HCT116 (cell line): ENCODE data around the gene CAP1. TPM values are rescaled to one million over a fixed set of nuclear protein-coding genes. Genes with fewer than 3 reads are reported as not detected.
A peak's percentile ranks its signal among the peaks of the same experiment; 100 is the strongest.

Source experiments
- ATAC-seq: fragments of 200-7000 bp; cut with Tn5 transposase; 2 replicates; pipeline ENCODE4 v1.9.1; 2020; ENCODE audit warnings: mild to moderate bottlenecking, moderate library complexity
- BruUV-seq: library from RNA; stranded (reverse); fragments of 400-500 nt; replicated peaks from 2 replicates; lab custom pipeline; 2021; lab: Mats Ljungman, UMichigan
- CTCF ChIA-PET: fragments of 300-600 bp; sonication (Branson Sonifier 250); formaldehyde crosslinking; loops from one replicate; lab custom pipeline; 2021; ENCODE audit warnings: antibody characterized with exemption; lab: Charles Lee
- POLR2A ChIA-PET: fragments of 300-600, 350-600 bp; sonication (Branson Sonifier 250); formaldehyde crosslinking; loops from one replicate; lab custom pipeline; 2021; ENCODE audit warnings: antibody characterized with exemption; lab: Charles Lee
- RAD21 ChIA-PET, 2 experiments: fragments of 300-600 bp; sonication (Branson Sonifier 250); formaldehyde crosslinking; loops; one replicate each; lab custom pipeline; 2023; ENCODE audit warnings: low total read pairs in 2 of 2; ENCODE audit not compliant: uncharacterized antibody in 2 of 2, unreplicated experiment in 2 of 2, low non-redundant PET in 1 of 2; lab: Charles Lee
- DNase-seq: peaks from one replicate; pipeline ENCODE4 v3.0.0-alpha.2; 2010; ENCODE audit warnings: low read depth, low spot score
- H2AFZ ChIP-seq: fragments of 200-600 bp; shearing (Covaris generic), sonication (generic); 2 replicates; pipeline ENCODE4 v1.6.1; 2017; ENCODE audit warnings: low read depth, mixed run types, mixed read lengths, antibody characterized with exemption, low read length; ENCODE audit not compliant: poor library complexity, severe bottlenecking
- H3K27ac ChIP-seq: 2 replicates; pipeline ENCODE4 v1.5.1; 2012; ENCODE audit warnings: low read depth, low read length
- H3K27me3 ChIP-seq: fragments of 200-600 bp; sonication (generic); 2 replicates; pipeline ENCODE4 v1.6.1; 2016; ENCODE audit warnings: mixed run types, low read length, mixed read lengths; ENCODE audit not compliant: insufficient read depth
- H3K36me3 ChIP-seq, 2 experiments: fragments of 200-500 bp in 1 of 2; fragments of 200-600 bp in 1 of 2; sonication (Bioruptor generic) in 1 of 2; sonication (generic) in 1 of 2; 2 replicates each; pipeline versions ENCODE4 v1.5.1 to v1.6.1; 2014 to 2016; ENCODE audit warnings: low read length in 2 of 2, inconsistent platforms in 1 of 2, mixed read lengths in 1 of 2, mixed run types in 1 of 2; ENCODE audit not compliant: insufficient read depth in 2 of 2, control insufficient read depth in 1 of 2
- H3K4me1 ChIP-seq, 2 experiments: fragments of 200-600 bp in 1 of 2; sonication (generic) in 1 of 2; 2 replicates each; pipeline versions ENCODE4 v1.5.1 to v1.6.1; 2012 to 2017; ENCODE audit warnings: low read length in 2 of 2, inconsistent platforms in 1 of 2, mild to moderate bottlenecking in 1 of 2, mixed read lengths in 1 of 2, mixed run types in 1 of 2, moderate library complexity in 1 of 2; ENCODE audit not compliant: insufficient read depth in 2 of 2, control insufficient read depth in 1 of 2
- H3K4me2 ChIP-seq: fragments of 200-600 bp; sonication (generic); 2 replicates; pipeline ENCODE4 v1.6.1; 2017; ENCODE audit warnings: mixed run types, low read length, mixed read lengths
- H3K4me3 ChIP-seq, 2 experiments: fragments of 200-600 bp in 1 of 2; sonication (generic) in 1 of 2; replicated peaks in 1 of 2; 2 replicates each; pipeline ENCODE4 v1.5.1; 2011 to 2016; ENCODE audit warnings: low read length in 2 of 2, control low read depth in 1 of 2, low read depth in 1 of 2, mild to moderate bottlenecking in 1 of 2, mixed read lengths in 1 of 2, mixed run types in 1 of 2
- H3K79me2 ChIP-seq: fragments of 200-600 bp; sonication (generic); 2 replicates; pipeline ENCODE4 v1.6.1; 2017; ENCODE audit warnings: mild to moderate bottlenecking, mixed run types, low read length, moderate library complexity, mixed read lengths; ENCODE audit not compliant: insufficient read depth
- H3K9ac ChIP-seq: fragments of 200-600 bp; sonication (generic); 2 replicates; pipeline ENCODE4 v1.6.1; 2016; ENCODE audit warnings: low read length, mixed read lengths
- H3K9me2 ChIP-seq: fragments of 200-600 bp; sonication (generic), shearing (Covaris generic); 2 replicates; pipeline ENCODE4 v1.6.1; 2017; ENCODE audit warnings: mixed run types, mild to moderate bottlenecking, moderate library complexity; ENCODE audit not compliant: insufficient read depth
- H3K9me3 ChIP-seq, 2 experiments: fragments of 200-500 bp in 1 of 2; fragments of 200-600 bp in 1 of 2; sonication (Bioruptor generic) in 1 of 2; sonication (generic) in 1 of 2; 2 replicates each; pipeline ENCODE4 v1.6.1; 2014 to 2017; ENCODE audit warnings: low read length in 2 of 2, mixed read lengths in 2 of 2, inconsistent platforms in 1 of 2, low read depth in 1 of 2, mild to moderate bottlenecking in 1 of 2, mixed run types in 1 of 2, moderate library complexity in 1 of 2; ENCODE audit not compliant: control insufficient read depth in 1 of 2, insufficient read depth in 1 of 2
- H4K20me1 ChIP-seq: fragments of 200-600 bp; sonication (generic), shearing (Covaris generic); 2 replicates; pipeline ENCODE4 v1.6.1; 2017; ENCODE audit warnings: mixed run types, mild to moderate bottlenecking, moderate library complexity; ENCODE audit not compliant: insufficient read depth
- ATF3 ChIP-seq: IDR thresholded peaks from 2 replicates; pipeline ENCODE4 v1.6.1; 2012
- CBX3 ChIP-seq: IDR thresholded peaks from 2 replicates; pipeline ENCODE4 v1.6.1; 2012; ENCODE audit warnings: low read depth
- CTCF ChIP-seq, 3 experiments: fragments of 200-600 bp in 1 of 3; sonication (generic) in 1 of 3; IDR thresholded peaks in 2 of 3; conservative IDR thresholded peaks in 1 of 3; 2 replicates each; pipeline ENCODE4 v1.5.1; 2012 to 2017; ENCODE audit warnings: low read depth in 2 of 3, low read length in 2 of 3, antibody characterized with exemption in 1 of 3, borderline replicate concordance in 1 of 3, control low read depth in 1 of 3, mild to moderate bottlenecking in 1 of 3, mixed read lengths in 1 of 3, mixed run types in 1 of 3, moderate library complexity in 1 of 3; ENCODE audit not compliant: insufficient read depth in 1 of 3
- EGR1 ChIP-seq: IDR thresholded peaks from 2 replicates; pipeline ENCODE4 v1.6.1; 2012; ENCODE audit warnings: low read depth
- ELF1 ChIP-seq: IDR thresholded peaks from 2 replicates; pipeline ENCODE4 v1.6.1; 2012; ENCODE audit warnings: low read depth, borderline replicate concordance
- EZH2 ChIP-seq: fragments of 200-600 bp; sonication (generic); IDR thresholded peaks from 2 replicates; pipeline ENCODE4 v1.6.1; 2017; ENCODE audit warnings: antibody characterized with exemption, mixed run types
- FOSL1 ChIP-seq: IDR thresholded peaks from 2 replicates; pipeline ENCODE4 v1.6.1; 2012; ENCODE audit warnings: low read depth
- POLR2A ChIP-seq: IDR thresholded peaks from 2 replicates; pipeline ENCODE4 v1.7.0; 2011; ENCODE audit warnings: borderline replicate concordance; ENCODE audit not compliant: insufficient read depth, insufficient read length; ENCODE audit errors: extremely low read depth
- POLR2AphosphoS5 ChIP-seq: IDR thresholded peaks from 2 replicates; pipeline ENCODE4 v1.6.1; 2011; ENCODE audit warnings: mild to moderate bottlenecking, low read depth, low read length, moderate library complexity
- SIN3A ChIP-seq: IDR thresholded peaks from 2 replicates; pipeline ENCODE4 v1.6.1; 2012; ENCODE audit warnings: low read depth
- SP1 ChIP-seq: IDR thresholded peaks from 2 replicates; pipeline ENCODE4 v1.6.1; 2012; ENCODE audit warnings: low read depth
- TCF7L2 ChIP-seq: IDR thresholded peaks from 2 replicates; pipeline ENCODE4 v1.7.0; 2011; ENCODE audit warnings: borderline replicate concordance, inconsistent platforms; ENCODE audit not compliant: insufficient read depth, insufficient read length; ENCODE audit errors: extremely low read depth
- YY1 ChIP-seq: IDR thresholded peaks from 2 replicates; pipeline ENCODE4 v1.6.1; 2011; ENCODE audit warnings: low read length, low read depth, moderate library complexity, mild to moderate bottlenecking; ENCODE audit not compliant: insufficient replicate concordance; ENCODE audit errors: extremely low read depth
- ZBTB33 ChIP-seq: IDR thresholded peaks from 2 replicates; pipeline ENCODE4 v1.6.1; 2011; ENCODE audit warnings: mild to moderate bottlenecking, low read length, moderate library complexity; ENCODE audit not compliant: insufficient replicate concordance; ENCODE audit errors: extremely low read depth
- ZFX ChIP-seq: fragments of 450-650 bp; IDR thresholded peaks from 2 replicates; pipeline ENCODE4 v1.6.1; 2017
- intact Hi-C: fragments of 100-400 bp; cut with micrococcal nuclease; formaldehyde crosslinking; loops from 2 replicates; pipeline ENCODE4 v1.10.0; 2022
- total RNA-seq: library from RNA; stranded (reverse); gene quantifications from one replicate; pipeline ENCODE4 v1.2.1, GENCODE V29; 2021; ENCODE audit not compliant: unreplicated experiment

The CAP1 gene
- total RNA-seq, 1 experiment from 2014 or later: 274 TPM

GRCh38 chr1:40073062-40073461 is 32.5 kb downstream of the CAP1 start:
- ChIA-PET RAD21 (no interaction called here), POLR2A (no interaction called here), CTCF (no interaction called here)
- Histone ChIP-seq H3K36me3 (peaks cover 56 to 60% of the 10 kb centered on the region in 2 experiments), H3K9me3 (no peaks in the 10 kb centered on the region), H3K9ac (no peak overlapping the region), H3K79me2 (no peaks in the 10 kb centered on the region), H2AFZ (no peak overlapping the region), H3K27ac (no peak overlapping the region), H3K4me1 (no peaks in the 10 kb centered on the region), H3K4me3 (no peak overlapping the region), H4K20me1 (no peaks in the 10 kb centered on the region), H3K4me2 (no peak overlapping the region), H3K9me2 (no peaks in the 10 kb centered on the region), H3K27me3 (no peaks in the 10 kb centered on the region)
- TF ChIP-seq ZBTB33 (no peak), ZFX (no peak), POLR2A (no peak), SIN3A (no peak)
- BruUV-seq: TSS peak; percentile 45
- no peak for ATAC-seq
- DNase-seq: no peak
- intact Hi-C loops: no loop called here

- no TSS peak for BruUV-seq
- Histone ChIP-seq H3K79me2 (no peaks in the 10 kb centered on the region), H3K36me3 (peaks cover 51 to 55% of the 10 kb centered on the region in 2 experiments), H2AFZ (no peak overlapping the region), H3K4me1 (no peaks in the 10 kb centered on the region), H3K9ac (no peak overlapping the region), H3K9me3 (no peaks in the 10 kb centered on the region), H4K20me1 (no peaks in the 10 kb centered on the region), H3K27me3 (no peaks in the 10 kb centered on the region), H3K27ac (no peak overlapping the region), H3K4me3 (no peak overlapping the region), H3K4me2 (no peak overlapping the region), H3K9me2 (no peaks in the 10 kb centered on the region)
- POLR2A ChIA-PET: no interaction called here
- no peak for ATAC-seq
- no peak for DNase-seq
- CTCF ChIA-PET: interaction anchor here (0.7 kb wide), 1 partner anchor 12 kb away, joined by 3 read pairs; no protein-coding TSS in a partner anchor
- RAD21 ChIA-PET: no interaction called here
- intact Hi-C loops: loop anchor here (5.0 kb wide), 1 partner anchor 242 kb away; the partner anchor contains the start of gene COL9A2
- no peak for TF ChIP-seq TCF7L2
- no peak for TF ChIP-seq POLR2AphosphoS5
- TF ChIP-seq FOSL1: no peak
- no peak for TF ChIP-seq EZH2
- TF ChIP-seq YY1: no peak
- TF ChIP-seq SP1: no peak
- TF ChIP-seq ATF3: no peak
- TF ChIP-seq ELF1: no peak
- TF ChIP-seq EGR1: no peak
- no peak for TF ChIP-seq CTCF (IDR thresholded peaks at IDR 0.05 in 2 of 3, conservative IDR thresholded peaks at IDR 0.05 in 1 of 3; ENCODE audit: borderline replicate concordance in 1 of 3, insufficient read depth in 1 of 3, low read depth in 2 of 3, low read length in 2 of 3)
- no peak for TF ChIP-seq CBX3
These were observed 34.7 kb downstream of the CAP1 start for GRCh38 chr1:40075266-40075665.
